H1 (cell line): ENCODE data around the gene ZNF101. TPM values are rescaled to one million over a fixed set of nuclear protein-coding genes. Genes with fewer than 3 reads are reported as not detected.

ENCODE experiments used
- NRF1 ChIP-seq: IDR thresholded peaks from 2 replicates; pipeline ENCODE4 v1.6.1; 2011; ENCODE audit warnings: mild to moderate bottlenecking, low read depth, low read length, improper control_type of control experiment
- PHF8 ChIP-seq: fragments of 200-600 bp; sonication (generic); conservative IDR thresholded peaks from 2 replicates; pipeline ENCODE4 v1.7.1; 2012; ENCODE audit warnings: low read depth, mild to moderate bottlenecking, inconsistent platforms, low read length, moderate library complexity
- SIN3A ChIP-seq, 2 experiments: IDR thresholded peaks in 1 of 2; conservative IDR thresholded peaks in 1 of 2; 2 replicates each; pipeline ENCODE4 v1.6.1; 2011 to 2012; ENCODE audit warnings: low read length in 2 of 2, improper control_type of control experiment in 1 of 2, low read depth in 1 of 2, mild to moderate bottlenecking in 1 of 2
- polyA plus RNA-seq, 7 experiments: library from polyadenylated mRNA; depleted of rRNA in 3 of 7; stranded (reverse) in 5 of 7; unstranded in 2 of 7; fragments of >200 nt in 5 of 7; fragments of 200-250 nt in 2 of 7; gene quantifications; 1 replicate in 5 of 7; 2 replicates in 1 of 7; 4 replicates in 1 of 7; pipeline versions ENCODE4 v1.2.1 to v1.2.3, GENCODE V29; 2011 to 2013; ENCODE audit warnings: missing spikeins in 2 of 7, mixed read lengths in 2 of 7
- total RNA-seq: library from RNA; stranded (reverse); fragmentation: NEBNext Ultra II Directional; extraction: Animal tissue kit (Norgen Biotek cat#: 25700); gene quantifications from 2 replicates; pipeline ENCODE4 v1.2.1, GENCODE V29; 2021
- TF ChIP-seq, protein P1 (sequence below): fragments of 300-600 bp; sonication (generic); IDR thresholded peaks from 2 replicates; pipeline ENCODE4 v1.7.1; 2012; ENCODE audit warnings: low read length, moderate library complexity, mild to moderate bottlenecking, inconsistent platforms; ENCODE audit not compliant: insufficient replicate concordance

The ZNF101 gene
- total and polyA plus RNA-seq, 2 of the 8 experiments (the other 6 are each of a cell fraction or from before 2014, with no cell fraction given) = 13.0 to 50.9 TPM

DNA sequence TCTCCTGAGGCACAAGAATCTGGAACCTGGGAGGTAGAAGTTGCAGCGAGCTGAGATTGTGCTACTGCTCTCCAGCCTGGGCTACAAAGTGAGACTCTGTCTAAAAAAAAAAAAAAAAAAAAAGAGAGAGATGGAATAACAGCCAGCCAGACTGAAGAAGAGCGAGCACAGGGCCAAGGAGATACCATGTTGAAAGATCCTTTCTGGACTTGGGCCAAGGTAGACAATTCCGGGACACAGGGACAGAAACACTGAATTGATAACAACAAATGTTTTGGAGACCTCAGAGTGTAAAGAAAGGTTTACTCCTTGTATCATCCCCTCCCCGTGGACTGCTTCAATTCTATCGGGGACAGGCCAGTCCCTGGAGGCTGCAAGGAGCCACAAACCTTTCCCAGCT lies 45.3 kb upstream of the ZNF101 start (continued):
- TF ChIP-seq, protein P1, sequence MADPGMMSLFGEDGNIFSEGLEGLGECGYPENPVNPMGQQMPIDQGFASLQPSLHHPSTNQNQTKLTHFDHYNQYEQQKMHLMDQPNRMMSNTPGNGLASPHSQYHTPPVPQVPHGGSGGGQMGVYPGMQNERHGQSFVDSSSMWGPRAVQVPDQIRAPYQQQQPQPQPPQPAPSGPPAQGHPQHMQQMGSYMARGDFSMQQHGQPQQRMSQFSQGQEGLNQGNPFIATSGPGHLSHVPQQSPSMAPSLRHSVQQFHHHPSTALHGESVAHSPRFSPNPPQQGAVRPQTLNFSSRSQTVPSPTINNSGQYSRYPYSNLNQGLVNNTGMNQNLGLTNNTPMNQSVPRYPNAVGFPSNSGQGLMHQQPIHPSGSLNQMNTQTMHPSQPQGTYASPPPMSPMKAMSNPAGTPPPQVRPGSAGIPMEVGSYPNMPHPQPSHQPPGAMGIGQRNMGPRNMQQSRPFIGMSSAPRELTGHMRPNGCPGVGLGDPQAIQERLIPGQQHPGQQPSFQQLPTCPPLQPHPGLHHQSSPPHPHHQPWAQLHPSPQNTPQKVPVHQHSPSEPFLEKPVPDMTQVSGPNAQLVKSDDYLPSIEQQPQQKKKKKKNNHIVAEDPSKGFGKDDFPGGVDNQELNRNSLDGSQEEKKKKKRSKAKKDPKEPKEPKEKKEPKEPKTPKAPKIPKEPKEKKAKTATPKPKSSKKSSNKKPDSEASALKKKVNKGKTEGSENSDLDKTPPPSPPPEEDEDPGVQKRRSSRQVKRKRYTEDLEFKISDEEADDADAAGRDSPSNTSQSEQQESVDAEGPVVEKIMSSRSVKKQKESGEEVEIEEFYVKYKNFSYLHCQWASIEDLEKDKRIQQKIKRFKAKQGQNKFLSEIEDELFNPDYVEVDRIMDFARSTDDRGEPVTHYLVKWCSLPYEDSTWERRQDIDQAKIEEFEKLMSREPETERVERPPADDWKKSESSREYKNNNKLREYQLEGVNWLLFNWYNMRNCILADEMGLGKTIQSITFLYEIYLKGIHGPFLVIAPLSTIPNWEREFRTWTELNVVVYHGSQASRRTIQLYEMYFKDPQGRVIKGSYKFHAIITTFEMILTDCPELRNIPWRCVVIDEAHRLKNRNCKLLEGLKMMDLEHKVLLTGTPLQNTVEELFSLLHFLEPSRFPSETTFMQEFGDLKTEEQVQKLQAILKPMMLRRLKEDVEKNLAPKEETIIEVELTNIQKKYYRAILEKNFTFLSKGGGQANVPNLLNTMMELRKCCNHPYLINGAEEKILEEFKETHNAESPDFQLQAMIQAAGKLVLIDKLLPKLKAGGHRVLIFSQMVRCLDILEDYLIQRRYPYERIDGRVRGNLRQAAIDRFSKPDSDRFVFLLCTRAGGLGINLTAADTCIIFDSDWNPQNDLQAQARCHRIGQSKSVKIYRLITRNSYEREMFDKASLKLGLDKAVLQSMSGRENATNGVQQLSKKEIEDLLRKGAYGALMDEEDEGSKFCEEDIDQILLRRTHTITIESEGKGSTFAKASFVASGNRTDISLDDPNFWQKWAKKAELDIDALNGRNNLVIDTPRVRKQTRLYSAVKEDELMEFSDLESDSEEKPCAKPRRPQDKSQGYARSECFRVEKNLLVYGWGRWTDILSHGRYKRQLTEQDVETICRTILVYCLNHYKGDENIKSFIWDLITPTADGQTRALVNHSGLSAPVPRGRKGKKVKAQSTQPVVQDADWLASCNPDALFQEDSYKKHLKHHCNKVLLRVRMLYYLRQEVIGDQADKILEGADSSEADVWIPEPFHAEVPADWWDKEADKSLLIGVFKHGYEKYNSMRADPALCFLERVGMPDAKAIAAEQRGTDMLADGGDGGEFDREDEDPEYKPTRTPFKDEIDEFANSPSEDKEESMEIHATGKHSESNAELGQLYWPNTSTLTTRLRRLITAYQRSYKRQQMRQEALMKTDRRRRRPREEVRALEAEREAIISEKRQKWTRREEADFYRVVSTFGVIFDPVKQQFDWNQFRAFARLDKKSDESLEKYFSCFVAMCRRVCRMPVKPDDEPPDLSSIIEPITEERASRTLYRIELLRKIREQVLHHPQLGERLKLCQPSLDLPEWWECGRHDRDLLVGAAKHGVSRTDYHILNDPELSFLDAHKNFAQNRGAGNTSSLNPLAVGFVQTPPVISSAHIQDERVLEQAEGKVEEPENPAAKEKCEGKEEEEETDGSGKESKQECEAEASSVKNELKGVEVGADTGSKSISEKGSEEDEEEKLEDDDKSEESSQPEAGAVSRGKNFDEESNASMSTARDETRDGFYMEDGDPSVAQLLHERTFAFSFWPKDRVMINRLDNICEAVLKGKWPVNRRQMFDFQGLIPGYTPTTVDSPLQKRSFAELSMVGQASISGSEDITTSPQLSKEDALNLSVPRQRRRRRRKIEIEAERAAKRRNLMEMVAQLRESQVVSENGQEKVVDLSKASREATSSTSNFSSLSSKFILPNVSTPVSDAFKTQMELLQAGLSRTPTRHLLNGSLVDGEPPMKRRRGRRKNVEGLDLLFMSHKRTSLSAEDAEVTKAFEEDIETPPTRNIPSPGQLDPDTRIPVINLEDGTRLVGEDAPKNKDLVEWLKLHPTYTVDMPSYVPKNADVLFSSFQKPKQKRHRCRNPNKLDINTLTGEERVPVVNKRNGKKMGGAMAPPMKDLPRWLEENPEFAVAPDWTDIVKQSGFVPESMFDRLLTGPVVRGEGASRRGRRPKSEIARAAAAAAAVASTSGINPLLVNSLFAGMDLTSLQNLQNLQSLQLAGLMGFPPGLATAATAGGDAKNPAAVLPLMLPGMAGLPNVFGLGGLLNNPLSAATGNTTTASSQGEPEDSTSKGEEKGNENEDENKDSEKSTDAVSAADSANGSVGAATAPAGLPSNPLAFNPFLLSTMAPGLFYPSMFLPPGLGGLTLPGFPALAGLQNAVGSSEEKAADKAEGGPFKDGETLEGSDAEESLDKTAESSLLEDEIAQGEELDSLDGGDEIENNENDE = no peak
- no peak for TF ChIP-seq PHF8
- no peak for TF ChIP-seq SIN3A (conservative IDR thresholded peaks at IDR 0.05 in 1 of 2, IDR thresholded peaks at IDR 0.05 in 1 of 2; ENCODE audit: low read depth in 1 of 2, low read length in 2 of 2)
- TF ChIP-seq NRF1 = no peak
- TF ChIP-seq, all 59 proteins: peak for 0
